GM15510 (cell line): ENCODE measurements around the gene CADM1.

Experiments
- POLR2A ChIP-seq: IDR thresholded peaks from 3 replicates; pipeline ENCODE4 v1.6.1; 2011; ENCODE audit warnings: borderline replicate concordance; ENCODE audit not compliant: insufficient read length; ENCODE audit errors: extremely low read depth

CADM1 gene

DNA sequence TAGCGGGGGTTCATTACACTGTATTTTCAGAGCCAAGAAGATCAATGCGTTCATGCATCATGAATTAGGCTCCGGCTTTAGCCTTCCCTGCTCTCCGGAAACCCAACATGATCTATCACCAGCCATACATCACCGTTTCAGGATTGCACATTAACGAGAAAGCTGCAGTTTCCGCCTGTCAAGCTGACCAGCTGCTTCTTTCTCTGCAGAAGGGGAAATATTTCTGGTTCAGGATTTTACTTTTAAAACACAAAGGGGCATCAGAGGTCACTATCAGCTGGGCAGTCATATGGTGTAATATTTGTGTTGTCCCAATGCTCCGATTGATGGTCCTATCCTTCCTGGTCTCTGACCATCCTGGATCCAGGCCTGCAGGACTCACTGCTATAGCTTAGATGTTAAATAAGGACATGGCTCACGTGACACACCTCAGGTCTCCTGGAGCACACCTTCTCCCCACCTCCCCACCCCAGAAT lies 21.4 kb upstream of the CADM1 start:
- no peak for TF ChIP-seq POLR2A

DNA sequence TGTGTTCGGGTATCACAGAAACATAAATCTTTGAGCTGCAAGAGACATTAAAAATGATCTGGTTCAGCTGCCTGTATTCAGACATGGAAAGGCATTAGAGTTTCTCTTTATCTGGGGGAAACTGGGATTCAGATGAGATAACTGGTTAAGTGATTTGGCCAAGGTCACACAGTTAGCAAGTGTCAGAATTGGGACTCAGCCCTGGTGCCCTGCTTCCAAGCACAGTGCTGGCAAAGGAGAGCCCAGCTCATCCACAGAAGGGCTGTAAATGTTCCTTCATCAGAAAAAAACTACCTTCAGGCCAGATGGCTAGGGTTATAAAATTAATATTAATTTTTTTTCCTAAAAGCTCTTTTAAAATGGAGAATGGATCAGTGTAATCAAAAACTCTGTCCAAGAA lies 20.4 kb upstream of the CADM1 start:
- TF ChIP-seq POLR2A: no peak

DNA sequence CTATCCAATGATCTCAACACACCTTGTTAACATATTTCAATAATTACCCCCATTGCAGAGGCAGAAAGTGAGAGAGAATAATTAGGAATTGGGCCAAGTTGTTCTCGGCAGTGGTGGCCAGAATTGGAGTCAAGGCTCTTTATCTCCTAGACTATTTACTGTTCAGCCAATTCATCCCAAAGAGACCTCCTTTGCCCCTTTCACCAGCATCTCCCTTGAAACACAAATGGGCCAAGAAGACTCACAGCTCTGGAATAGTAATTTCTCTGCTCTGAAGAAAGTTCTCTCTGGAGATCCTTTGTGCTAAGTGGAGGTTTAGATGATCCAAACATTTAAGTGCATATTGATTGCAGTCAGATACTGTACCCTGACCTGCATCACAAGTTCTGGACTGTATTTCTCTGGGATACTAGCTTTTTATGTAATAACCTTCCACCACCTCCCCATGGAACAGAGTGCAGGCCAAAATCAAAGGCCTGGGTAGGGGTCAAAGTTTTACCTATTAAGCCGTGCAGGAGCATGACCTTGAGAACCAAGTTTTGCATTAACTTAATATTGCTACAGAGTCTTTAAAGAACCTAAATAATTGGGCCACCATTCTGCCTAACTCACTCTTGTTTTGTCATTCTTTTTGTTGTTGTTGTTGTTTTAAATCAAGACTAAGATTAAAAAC lies 19.6 kb upstream of the CADM1 start:
- TF ChIP-seq POLR2A: no peak

DNA sequence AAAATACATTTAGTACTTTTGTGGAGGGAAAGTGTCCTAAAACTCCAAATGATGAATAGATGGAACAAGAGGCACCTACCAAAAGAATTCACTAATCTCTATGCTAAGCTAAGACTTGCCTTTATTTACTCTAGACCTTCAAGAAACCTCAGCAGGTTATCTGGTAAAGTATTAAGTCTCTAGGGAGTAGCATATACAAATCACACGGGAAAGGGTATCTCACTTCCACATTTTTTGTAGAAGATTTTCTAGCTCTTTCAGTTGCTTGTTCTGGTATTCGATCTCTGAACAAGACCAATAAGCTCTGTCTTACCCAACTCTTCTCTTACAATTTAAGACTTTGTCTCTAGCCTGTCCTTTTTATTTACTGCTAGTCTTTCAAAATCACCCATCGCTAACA lies 18.1 kb upstream of the CADM1 start:
- TF ChIP-seq POLR2A: no peak

DNA sequence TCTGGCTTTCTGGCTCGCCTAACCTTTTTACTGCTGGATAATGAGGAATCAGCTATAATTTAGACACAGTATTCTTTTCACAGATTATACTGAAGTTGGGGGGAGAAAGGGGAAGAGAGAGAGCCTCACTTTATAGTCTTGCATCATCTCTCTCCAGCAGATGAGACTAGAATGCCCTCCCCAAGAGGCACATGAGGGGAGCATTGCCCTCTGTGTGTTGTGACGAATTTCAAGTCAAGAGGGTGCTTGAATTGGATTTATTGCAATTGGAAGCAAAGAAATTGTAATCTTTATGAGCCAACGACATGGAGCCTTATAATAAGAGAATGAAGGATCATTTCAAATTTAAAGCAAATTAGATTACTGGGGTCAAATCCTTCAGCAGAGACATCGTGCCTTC lies 17.6 kb upstream of the CADM1 start:
- TF ChIP-seq POLR2A: no peak

DNA sequence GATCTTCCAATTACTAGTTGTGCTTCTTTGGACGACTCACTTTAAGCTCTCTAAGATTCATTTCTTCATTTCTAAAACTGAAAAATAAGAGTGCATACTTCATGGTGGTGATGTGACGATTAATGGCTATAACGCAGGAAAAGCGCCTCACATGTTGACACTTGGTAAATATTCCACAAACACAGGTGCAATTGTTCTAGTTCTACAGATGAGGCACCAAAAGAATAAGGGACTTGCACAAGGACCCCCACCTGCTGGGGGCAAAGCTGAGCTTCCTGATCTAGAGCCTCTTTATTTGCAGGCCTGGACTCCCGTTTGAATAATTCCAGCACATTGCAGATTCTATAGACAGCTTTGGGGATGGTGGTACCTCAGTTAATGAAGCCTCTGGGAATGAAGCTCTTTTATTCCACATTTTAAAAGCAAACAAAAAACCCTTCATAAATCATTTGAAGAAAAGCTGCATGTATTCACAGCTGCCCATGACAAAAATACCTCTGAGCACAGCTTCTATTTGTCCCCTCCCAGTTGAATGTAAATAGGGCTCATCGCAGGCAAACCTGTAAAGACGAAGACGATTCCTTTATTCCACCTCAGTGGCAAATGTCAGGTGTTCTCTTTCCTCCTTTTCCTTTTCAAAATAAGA lies 14.9 kb upstream of the CADM1 start:
- no peak for TF ChIP-seq POLR2A

DNA sequence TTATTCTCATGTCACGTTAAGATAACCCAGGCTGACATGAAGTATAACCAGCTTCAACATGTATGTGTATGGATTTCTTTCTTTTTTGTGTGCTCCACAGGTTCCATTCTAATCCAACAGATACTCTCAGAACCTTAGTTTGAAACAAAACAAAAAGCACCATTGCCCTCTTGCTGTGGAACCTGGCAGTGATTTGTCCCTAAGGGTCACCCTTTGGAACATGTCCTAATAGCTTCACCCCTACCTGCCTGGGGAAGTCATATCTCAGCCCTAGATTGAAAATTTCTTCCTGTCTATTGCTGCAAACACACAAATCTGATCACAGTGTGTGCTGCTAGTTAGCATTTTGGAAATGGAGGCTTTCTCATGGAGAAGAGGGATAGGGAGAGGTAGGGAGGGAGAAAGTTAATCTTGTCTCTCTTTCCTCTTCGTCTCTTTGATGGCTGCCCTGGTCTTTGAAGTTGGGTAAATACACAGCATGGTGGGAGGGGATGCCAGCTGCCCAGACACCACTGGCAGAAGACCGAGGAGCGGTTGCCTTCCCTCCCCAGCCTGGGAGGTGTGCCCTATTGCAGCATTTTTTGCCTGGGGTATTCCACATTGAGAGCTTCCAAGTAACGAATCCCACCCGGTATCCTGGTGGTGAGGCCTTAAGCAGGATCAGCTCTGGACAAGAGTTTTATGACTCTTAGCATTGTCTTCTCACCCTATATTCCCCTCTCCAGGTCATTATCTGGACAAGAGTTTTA lies 11.6 kb upstream of the CADM1 start:
- no peak for TF ChIP-seq POLR2A

DNA sequence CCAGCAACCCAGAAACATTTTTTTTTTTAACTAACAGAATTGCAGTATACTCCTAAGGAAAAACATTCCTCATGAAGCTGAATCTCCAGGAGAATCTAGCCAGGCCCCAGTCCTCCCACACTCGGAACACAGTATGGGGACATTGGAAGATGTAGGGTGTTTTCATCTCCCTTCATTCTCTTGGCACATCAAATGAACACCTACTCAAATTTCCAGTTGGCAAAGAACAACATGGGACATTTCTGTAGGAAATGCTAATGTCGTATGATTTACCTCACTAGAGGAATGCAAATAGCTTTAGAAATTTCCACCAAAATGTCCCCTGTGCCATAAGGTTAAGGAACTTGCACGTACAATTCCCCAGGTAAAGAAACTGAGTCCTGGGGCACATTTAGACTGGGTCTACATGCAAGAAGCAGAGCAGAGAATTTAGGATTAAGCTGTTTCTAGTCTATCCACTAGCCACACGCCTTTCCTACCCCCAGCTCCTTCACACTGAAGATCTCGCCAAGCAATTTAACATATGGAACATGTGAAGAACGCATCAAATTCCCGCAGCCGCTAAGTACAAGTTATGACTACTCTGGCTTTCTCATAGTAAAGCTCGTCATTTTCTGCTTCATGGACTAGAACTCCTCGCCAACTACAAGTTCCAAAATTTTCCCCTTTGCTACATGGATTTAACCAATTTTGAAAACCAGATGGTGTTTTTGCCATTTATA lies 2.9 kb upstream of the CADM1 start:
- TF ChIP-seq POLR2A: no peak

DNA sequence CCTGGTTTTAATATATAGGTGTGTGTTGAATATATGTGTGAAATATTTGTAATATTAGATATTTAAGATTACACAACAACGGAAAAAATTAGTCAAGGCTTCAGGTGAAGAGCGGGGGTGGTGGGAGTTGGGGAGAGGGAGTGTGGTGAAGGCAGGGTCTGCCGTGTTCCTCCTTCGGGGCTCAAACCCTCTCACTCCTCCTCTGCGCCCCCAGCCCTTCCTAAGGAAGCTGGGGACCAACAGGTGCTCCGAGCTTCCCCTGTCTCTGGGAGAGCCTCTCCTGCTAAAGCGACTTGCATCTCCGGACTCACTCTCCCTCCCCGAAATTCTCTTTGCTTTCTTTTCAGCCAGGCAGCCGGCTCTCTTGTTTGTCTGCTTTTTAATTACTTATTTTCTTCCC lies 960 bp upstream of the CADM1 start:
- TF ChIP-seq POLR2A: no peak

DNA sequence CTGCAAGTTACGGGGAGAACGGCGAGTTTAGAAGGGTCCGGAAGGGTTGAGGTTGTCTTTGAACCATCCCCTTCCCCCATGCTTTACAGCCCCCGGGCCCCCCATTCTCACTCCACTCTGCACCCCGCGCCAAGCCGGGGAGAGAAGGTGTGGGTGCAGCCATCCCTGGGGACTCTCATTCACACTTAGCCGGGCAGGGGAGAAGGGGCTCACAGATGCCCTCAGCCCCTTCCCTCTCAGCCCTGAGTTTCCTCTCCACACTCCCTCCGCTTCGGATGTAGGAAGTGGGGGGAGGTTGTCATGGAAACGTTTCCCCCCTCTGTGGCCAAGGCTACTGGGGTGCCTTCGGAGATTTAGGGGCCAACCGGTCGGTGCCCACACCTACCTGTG lies 334 bp downstream of the CADM1 start:
- no peak for TF ChIP-seq POLR2A

DNA sequence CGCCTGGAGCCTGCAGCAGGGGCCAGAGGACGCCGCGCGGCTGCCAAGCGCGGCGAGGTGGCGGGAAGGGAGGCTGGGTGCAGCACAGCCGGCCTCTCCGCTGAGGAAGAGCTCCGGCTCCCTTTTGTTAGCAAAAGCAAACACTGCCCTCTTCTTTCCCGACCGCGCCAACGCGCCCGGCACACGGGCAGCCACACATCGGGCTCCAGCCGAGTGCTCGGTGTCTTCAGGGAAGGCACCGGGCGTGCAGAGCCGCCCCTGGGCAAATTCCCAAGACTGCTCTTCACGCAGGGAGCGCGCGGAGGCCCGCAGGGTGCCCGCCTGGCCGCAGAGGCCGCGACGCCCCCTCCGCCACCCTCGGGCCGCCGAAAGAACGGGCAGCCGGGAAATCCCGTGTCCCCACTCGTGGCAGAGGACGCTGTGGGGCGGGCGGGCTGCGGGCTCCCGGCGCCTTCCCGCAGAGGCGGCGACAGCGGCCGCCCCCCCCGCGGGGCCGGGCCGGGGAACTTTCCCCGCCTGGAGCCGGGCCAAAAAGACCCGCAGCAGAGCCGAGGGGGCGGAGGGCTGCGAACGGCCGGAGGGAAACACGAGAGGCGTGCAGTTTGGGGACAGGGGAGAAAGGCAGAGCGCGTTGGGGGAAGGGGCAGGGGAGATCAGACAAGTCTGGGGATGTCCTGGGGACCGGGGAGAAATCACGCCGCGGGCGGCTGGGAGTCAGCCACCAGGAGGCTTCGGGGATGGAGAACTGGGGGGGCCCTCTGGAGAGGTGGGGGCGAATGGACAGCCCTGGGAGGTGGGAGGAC lies 931 bp downstream of the CADM1 start:
- TF ChIP-seq POLR2A: no peak

DNA sequence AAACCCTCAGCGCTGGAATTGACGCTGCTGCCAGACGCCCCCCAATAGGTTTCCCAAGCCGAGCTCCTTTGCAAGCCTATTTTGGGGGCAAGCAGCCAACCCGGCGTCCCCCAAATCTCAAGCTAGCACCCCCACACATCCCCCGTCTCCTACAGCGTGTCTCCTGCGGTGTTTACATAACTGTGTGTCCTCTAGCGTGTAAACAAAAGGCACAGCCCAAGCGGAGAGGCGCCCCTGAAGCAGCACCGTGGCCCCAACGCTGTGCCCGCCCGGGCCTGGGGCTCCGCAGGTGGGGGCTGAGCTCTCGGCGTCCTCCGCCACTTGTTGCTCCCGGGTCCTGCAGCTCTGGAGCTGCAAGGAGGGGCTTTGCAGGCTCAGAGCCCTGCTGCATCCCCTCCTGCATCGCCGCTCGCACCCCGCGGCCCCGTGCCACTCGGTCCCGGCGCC lies 1.6 kb downstream of the CADM1 start:
- no peak for TF ChIP-seq POLR2A

DNA sequence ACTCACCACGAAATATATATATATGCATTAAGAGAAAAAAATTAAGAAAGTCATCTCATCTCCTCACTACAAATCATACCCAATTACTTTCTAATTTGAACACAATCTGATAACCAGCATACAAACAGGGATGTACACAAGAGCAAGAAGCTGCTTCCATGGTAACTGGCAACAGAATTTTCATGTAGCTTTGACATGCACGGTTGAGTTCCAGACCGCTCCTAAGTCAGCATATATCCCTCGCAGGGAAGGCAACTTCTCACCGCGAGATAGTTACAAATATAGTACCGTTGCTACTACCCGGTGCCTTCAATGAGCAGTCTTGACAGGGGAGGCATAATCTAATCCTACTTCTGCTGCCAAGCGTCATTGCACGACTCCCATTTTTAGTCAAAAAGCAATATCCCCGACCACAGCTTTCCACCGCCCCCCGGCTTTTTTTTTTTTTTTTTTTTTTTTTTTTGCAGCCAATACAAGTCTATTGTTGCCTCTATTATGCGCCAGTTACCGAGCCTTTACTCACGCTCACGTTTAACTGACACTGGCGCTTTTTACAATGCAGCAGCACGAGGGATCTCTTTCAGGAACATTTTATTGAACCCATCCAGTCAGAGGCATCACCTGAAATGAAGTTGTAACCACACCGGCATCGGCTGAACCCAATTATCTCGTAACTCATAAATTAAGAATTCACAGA lies 2.2 kb downstream of the CADM1 start:
- no peak for TF ChIP-seq POLR2A

DNA sequence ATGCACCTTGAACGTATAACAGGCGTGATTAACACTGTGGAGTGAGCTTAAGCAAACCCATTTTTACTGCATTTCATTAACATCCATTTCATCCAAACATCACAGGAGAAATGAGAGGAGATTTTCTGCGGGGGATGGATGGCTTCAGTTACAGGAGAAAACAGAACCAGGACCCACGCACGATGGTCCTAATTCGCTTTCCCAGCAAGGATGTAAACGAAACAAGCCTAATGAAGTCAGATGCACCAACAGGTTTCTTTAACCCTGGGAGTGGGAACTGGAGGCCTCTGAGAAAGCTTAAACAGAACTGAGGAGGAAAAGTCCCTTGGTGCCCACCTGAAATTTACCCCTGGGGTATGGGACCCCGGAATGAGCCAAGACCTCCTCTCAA lies 2.7 kb downstream of the CADM1 start:
- no peak for TF ChIP-seq POLR2A
